SU-DHL-6 (cell line): ENCODE results near the gene EFCAB3.

Source experiments
- H2AFZ ChIP-seq: fragments of 200-600 bp; sonication (generic); 2 replicates; pipeline ENCODE4 v1.6.1; 2014; ENCODE audit warnings: low read depth, mild to moderate bottlenecking, moderate library complexity, mixed read lengths, antibody characterized with exemption, low read length; ENCODE audit not compliant: severe bottlenecking
- H3F3A ChIP-seq: fragments of 200-600 bp; shearing (Covaris generic); 2 replicates; pipeline ENCODE4 v1.6.0; 2016; ENCODE audit warnings: antibody characterized with exemption, mild to moderate bottlenecking; ENCODE audit not compliant: insufficient read depth
- H3K27ac ChIP-seq: fragments of 200-600 bp; sonication (generic); 2 replicates; pipeline ENCODE4 v1.5.1; 2016; ENCODE audit warnings: low read depth, mild to moderate bottlenecking, low read length, moderate library complexity, mixed read lengths
- H3K27me3 ChIP-seq: fragments of 200-600 bp; sonication (generic), shearing (Covaris generic); 2 replicates; pipeline ENCODE4 v1.6.0; 2014; ENCODE audit warnings: mild to moderate bottlenecking, low read length
- H3K36me3 ChIP-seq: fragments of 200-600 bp; sonication (generic); 2 replicates; pipeline ENCODE4 v1.6.1; 2014; ENCODE audit warnings: mild to moderate bottlenecking, low read length, mixed read lengths
- H3K4me2 ChIP-seq: fragments of 300-600, 200-600 bp; shearing (Covaris generic), sonication (generic); 2 replicates; pipeline ENCODE4 v1.6.0; 2014; ENCODE audit warnings: low read length, low read depth, mild to moderate bottlenecking; ENCODE audit not compliant: poor library complexity, severe bottlenecking
- H3K4me3 ChIP-seq: fragments of 200-600 bp; sonication (generic); 2 replicates; pipeline ENCODE4 v1.5.1; 2014; ENCODE audit warnings: antibody characterized with exemption, low read length, mild to moderate bottlenecking, mixed read lengths; ENCODE audit not compliant: insufficient read depth, poor library complexity, severe bottlenecking
- H3K79me2 ChIP-seq: fragments of 200-600 bp; sonication (generic); 2 replicates; pipeline ENCODE4 v1.6.1; 2014; ENCODE audit warnings: mild to moderate bottlenecking, low read length, moderate library complexity; ENCODE audit not compliant: insufficient read depth
- H3K9ac ChIP-seq: fragments of 200-600 bp; sonication (generic); 2 replicates; pipeline ENCODE4 v1.7.0; 2014; ENCODE audit warnings: mild to moderate bottlenecking, low read length
- H3K9me2 ChIP-seq: fragments of 200-600 bp; sonication (generic); replicated peaks from 2 replicates; pipeline ENCODE4 v1.6.1; 2014; ENCODE audit warnings: low read length; ENCODE audit not compliant: insufficient read depth
- H3K9me3 ChIP-seq: fragments of 200-600 bp; sonication (generic); 2 replicates; pipeline ENCODE4 v1.6.1; 2014; ENCODE audit warnings: low read length, mixed read lengths; ENCODE audit not compliant: insufficient read depth
- H4K20me1 ChIP-seq: fragments of 200-600 bp; sonication (generic); 2 replicates; pipeline ENCODE4 v1.6.1; 2014; ENCODE audit warnings: low read depth, mild to moderate bottlenecking, antibody characterized with exemption, low read length, moderate library complexity, mixed read lengths
- CTCF ChIP-seq: fragments of 200-600 bp; sonication (generic); IDR thresholded peaks from one replicate; pipeline ENCODE4 v1.5.1; 2017; ENCODE audit warnings: antibody characterized with exemption, mild to moderate bottlenecking, low read length, moderate library complexity; ENCODE audit not compliant: insufficient read depth, poor library complexity, severe bottlenecking
- EZH2phosphoT487 ChIP-seq: fragments of 200-600 bp; sonication (generic), shearing (Covaris generic); conservative IDR thresholded peaks from 2 replicates; pipeline ENCODE4 v1.6.1; 2018; ENCODE audit warnings: mild to moderate bottlenecking, antibody characterized with exemption, low read length, moderate library complexity, mixed read lengths

Gene EFCAB3

GRCh38 chr17:62351176-62351575 is 29.2 kb upstream of the EFCAB3 start:
- Histone ChIP-seq H3F3A (no peaks in the 10 kb centered on the region), H3K36me3 (no peaks in the 10 kb centered on the region), H3K9ac (no peak overlapping the region), H3K4me3 (no peak overlapping the region), H3K27ac (no peak overlapping the region), H3K4me2 (no peak overlapping the region), H3K9me2 (no peaks in the 10 kb centered on the region), H3K79me2 (no peaks in the 10 kb centered on the region), H4K20me1 (no peaks in the 10 kb centered on the region), H3K27me3 (no peaks in the 10 kb centered on the region), H3K9me3 (no peaks in the 10 kb centered on the region), H2AFZ (no peak overlapping the region)
- no peak for TF ChIP-seq CTCF
- no peak for TF ChIP-seq EZH2phosphoT487

DNA sequence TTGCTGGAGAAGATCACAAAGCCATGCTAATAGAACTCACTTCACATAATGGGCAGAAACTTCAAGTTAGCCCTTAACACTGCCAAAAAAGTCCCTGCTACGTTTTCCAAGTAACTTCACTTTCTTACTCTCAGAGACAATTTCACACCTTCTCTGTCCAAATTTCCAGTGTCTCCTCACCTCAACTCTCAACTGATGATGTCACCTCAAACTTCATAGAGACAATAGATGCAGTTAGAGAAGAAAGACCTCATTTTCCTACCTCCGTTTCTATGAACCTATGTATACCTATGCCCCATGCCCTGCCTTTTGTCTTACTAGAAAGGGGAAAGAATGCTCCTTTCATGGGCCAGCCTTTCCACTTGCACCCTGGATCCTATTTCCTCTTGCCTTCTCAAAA is 14.2 kb upstream of the EFCAB3 start:
- Histone ChIP-seq H3K9me3 (no peaks in the 10 kb centered on the region), H3K9me2 (no peaks in the 10 kb centered on the region), H3K4me3 (no peak overlapping the region), H3K9ac (no peak overlapping the region), H2AFZ (no peak overlapping the region), H3K36me3 (no peaks in the 10 kb centered on the region), H3K27me3 (no peaks in the 10 kb centered on the region), H3K27ac (no peak overlapping the region), H3K79me2 (no peaks in the 10 kb centered on the region), H3F3A (no peaks in the 10 kb centered on the region), H3K4me2 (no peak overlapping the region), H4K20me1 (no peaks in the 10 kb centered on the region)
- TF ChIP-seq CTCF = no peak
- TF ChIP-seq EZH2phosphoT487 = no peak

DNA sequence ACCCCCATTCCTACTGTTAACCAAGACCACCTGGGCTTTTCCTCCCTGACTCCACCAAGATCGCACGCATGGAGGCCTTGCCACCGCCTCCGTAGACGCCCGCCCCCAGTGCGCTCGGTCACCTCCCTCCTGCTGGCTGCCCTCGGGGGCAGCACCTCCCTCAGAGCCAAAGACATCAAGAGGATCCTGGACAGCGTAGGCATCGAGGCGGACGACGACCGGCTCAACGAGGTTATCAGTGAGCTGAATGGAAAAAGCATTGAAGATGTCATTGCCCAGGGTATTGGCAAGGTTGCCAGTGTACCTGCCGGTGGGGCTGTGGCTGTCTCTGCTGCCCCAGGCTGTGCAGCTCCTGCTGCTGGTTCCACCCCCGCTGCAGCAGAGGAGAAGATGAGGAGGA is 1.2 kb downstream of the EFCAB3 start:
- H3K27me3 ChIP-seq = no peaks in the 10 kb centered on the region
- no peak for TF ChIP-seq EZH2phosphoT487
- no peak for TF ChIP-seq CTCF
- H3K9me3 ChIP-seq = no peaks in the 10 kb centered on the region
- no peak overlapping the region for H2AFZ ChIP-seq
- H3K4me3 ChIP-seq = no peak overlapping the region
- H4K20me1 ChIP-seq = no peaks in the 10 kb centered on the region
- H3K36me3 ChIP-seq = no peaks in the 10 kb centered on the region
- H3K9me2 ChIP-seq = no peaks in the 10 kb centered on the region
- no peak overlapping the region for H3K9ac ChIP-seq
- H3K79me2 ChIP-seq = no peaks in the 10 kb centered on the region
- no peak overlapping the region for H3K4me2 ChIP-seq
- H3K27ac ChIP-seq = no peak overlapping the region
- no peaks in the 10 kb centered on the region for H3F3A ChIP-seq

- Histone ChIP-seq H3K9ac (no peak overlapping the region), H3K4me3 (no peak overlapping the region), H3K27ac (no peak overlapping the region), H4K20me1 (no peaks in the 10 kb centered on the region), H3K27me3 (no peaks in the 10 kb centered on the region), H3K9me3 (no peaks in the 10 kb centered on the region), H3K79me2 (no peaks in the 10 kb centered on the region), H3K9me2 (no peaks in the 10 kb centered on the region), H3K36me3 (no peaks in the 10 kb centered on the region), H3K4me2 (no peak overlapping the region), H2AFZ (no peak overlapping the region), H3F3A (no peaks in the 10 kb centered on the region)
- no peak for TF ChIP-seq EZH2phosphoT487
- TF ChIP-seq CTCF = no peak
These were observed 8.5 kb downstream of the EFCAB3 start for GRCh38 chr17:62388856-62389255.
